Right lobe of liver (tissue), 6 donors: Measurements from ENCODE around the gene CSF1R. TPM values are rescaled to one million over a fixed set of nuclear protein-coding genes. Genes with fewer than 3 reads are reported as not detected.

Experiments used
- ATAC-seq, 4 donors: fragments of 200-7000 bp; cut with Tn5 transposase; one replicate each; pipeline ENCODE4 v1.9.1; 2020; ENCODE audit warnings: mild to moderate bottlenecking in 4 of 4, moderate library complexity in 4 of 4
- DNase-seq, 3 donors: peaks; one replicate each; pipeline ENCODE4 v3.0.0-alpha.2; 2020
- H3K27ac ChIP-seq, 3 donors: fragments of 200-600 bp; one replicate each; pipeline ENCODE4 v1.8.0; 2022
- H3K27me3 ChIP-seq, 2 donors: fragments of 200-600 bp; one replicate each; pipeline ENCODE4 v1.8.0; 2022
- H3K36me3 ChIP-seq, 4 donors: fragments of 200-600 bp; sonication (generic) in 1 of 4; one replicate each; pipeline versions ENCODE4 v1.5.1 to v1.8.0; 2017 to 2022; ENCODE audit warnings: control low read depth in 1 of 4
- H3K4me1 ChIP-seq, 4 donors: fragments of 200-600 bp; sonication (generic) in 1 of 4; one replicate each; pipeline versions ENCODE4 v1.5.1 to v1.8.0; 2017 to 2022; ENCODE audit warnings: control low read depth in 1 of 4
- H3K4me3 ChIP-seq, 3 donors: fragments of 200-600 bp; one replicate each; pipeline ENCODE4 v1.8.0; 2022
- H3K9me3 ChIP-seq, 4 donors: fragments of 200-600 bp; sonication (generic) in 1 of 4; one replicate each; pipeline versions ENCODE4 v1.5.1 to v1.8.0; 2017 to 2022; ENCODE audit warnings: control low read depth in 1 of 4
- CTCF ChIP-seq, 4 donors: fragments of 200-600 bp in 3 of 4; fragments of 450-650 bp in 1 of 4; IDR thresholded peaks; one replicate each; pipeline versions ENCODE4 v1.5.1 to v1.8.0; 2016 to 2022; ENCODE audit warnings: antibody characterized with exemption in 4 of 4, mild to moderate bottlenecking in 2 of 4
- POLR2A ChIP-seq: fragments of 450-650 bp; IDR thresholded peaks from one replicate; pipeline ENCODE4 v1.6.1; 2017; ENCODE audit warnings: antibody characterized with exemption, mild to moderate bottlenecking
- WGBS: methylation state at CpG from one replicate; pipeline ENCODE4 v1.1.6; 2018; ENCODE audit warnings: low coverage, low lambda C conversion rate; ENCODE audit not compliant: insufficient coverage; ENCODE audit errors: missing lambda C conversion rate; 5-methylcytosine and 5-hydroxymethylcytosine counted together
- intact Hi-C, 2 donors: fragments of 100-400 bp; cut with DNase I; formaldehyde crosslinking; loops; one replicate each; pipeline versions ENCODE4 v1.11.2 to v1.14.1; 2022
- total RNA-seq, 6 experiments: library from RNA; depleted of rRNA in 2 of 6; stranded (reverse); fragments of >200 nt in 2 of 6; fragmentation: NEBNext Ultra II Directional in 3 of 6; extraction: Animal tissue kit (Norgen Biotek cat#: 25700) in 3 of 6; gene quantifications; one replicate each; pipeline versions ENCODE4 v1.1.0 to v1.2.4, GENCODE V29; 2016 to 2023
- donor health status: DM: no; HTN: yes; CAD: no.
- donor health status: DM: no; HTN: no; CAD: no.
- donor health status: DM: no; HTN: no; CAD: no.
- donor health status: DM: no; HTN: yes; CAD: no.
- donor health status: DM: no; HTN: yes; CAD: no.

Gene CSF1R
- total RNA-seq, 6 experiments from 2014 or later = 13.0 to 45.1 (median 16.3) TPM

DNA sequence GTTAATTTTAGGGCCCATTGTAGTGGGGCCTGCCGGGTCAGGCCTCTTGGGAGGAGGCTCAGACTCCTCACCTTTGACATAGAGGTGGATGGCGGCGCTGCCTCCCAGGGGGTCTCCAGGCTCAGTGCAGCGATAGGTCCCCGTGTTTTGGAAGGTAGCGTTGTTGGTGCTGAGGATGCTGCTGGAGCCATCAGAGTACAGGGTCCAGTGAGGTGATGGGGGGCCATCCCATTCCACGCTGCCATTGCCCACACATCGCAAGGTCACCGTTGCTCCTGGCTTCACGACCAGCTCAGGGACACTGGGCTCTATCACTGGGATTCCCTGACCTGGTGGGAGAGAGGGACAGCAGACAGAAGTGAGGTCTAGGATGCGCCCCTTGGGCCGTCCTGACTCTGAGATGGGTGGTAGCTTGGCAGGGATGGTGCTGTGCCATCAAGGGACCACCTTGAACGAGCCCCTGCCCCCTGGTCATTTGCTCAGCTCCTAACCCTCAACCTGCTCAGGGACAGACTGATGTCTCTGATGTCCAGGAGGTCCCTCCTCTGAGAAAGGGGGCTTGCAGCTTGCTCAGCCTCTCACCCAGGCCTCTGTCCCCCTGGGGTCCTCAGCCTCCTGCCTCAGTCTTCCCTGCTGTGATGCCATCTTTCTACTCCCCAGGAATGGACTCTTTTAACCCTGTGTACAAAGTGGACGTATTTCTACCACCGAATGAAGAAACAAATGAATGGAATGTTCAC, 5.5 kb downstream of the CSF1R start:
- WGBS = 50% methylated on average over 4 of the region's 15 CpGs
- H3K4me3 ChIP-seq = no peak overlapping the region
- H3K36me3 ChIP-seq = no peaks in the 10 kb centered on the region
- DNase-seq = no peak
- H3K27me3 ChIP-seq = no peaks in the 10 kb centered on the region
- H3K27ac ChIP-seq = no peak overlapping the region
- ATAC-seq = no peak
- TF ChIP-seq CTCF (IDR thresholded peaks at IDR 0.05) = no peak
- no peak for TF ChIP-seq POLR2A
- intact Hi-C loops = no loop called here
- H3K4me1 ChIP-seq = no peaks in the 10 kb centered on the region
- no peaks in the 10 kb centered on the region for H3K9me3 ChIP-seq

DNA sequence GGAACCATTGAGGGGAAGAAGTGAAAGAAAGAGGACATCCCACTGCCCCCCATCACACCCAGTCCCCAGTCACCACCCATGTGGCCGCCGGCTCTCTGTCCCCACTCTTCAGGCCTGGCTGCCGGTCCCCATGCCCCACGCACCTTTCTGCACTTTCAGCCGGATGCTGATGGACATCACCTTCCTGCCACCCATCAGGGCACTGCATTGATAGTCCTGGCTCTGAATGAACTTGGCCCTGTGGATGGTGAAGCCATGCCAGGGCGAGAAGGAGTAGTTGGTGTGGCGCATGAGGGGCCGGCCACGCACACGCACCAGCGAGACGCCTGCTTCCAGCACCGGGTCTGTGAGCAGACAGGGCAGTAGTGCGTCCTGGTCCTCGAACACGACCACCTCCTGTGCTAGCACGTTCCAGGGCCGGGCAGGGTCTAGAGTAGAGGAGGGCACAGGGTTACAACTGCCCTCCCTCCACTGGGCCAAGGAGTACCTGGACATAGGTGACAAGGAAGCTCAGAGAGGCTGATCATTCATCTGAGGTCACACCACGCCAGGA, 6.4 kb downstream of the CSF1R start:
- Histone ChIP-seq H3K27ac (no peak overlapping the region), H3K9me3 (no peaks in the 10 kb centered on the region), H3K4me1 (no peaks in the 10 kb centered on the region), H3K4me3 (no peak overlapping the region), H3K27me3 (no peaks in the 10 kb centered on the region), H3K36me3 (no peaks in the 10 kb centered on the region)
- ATAC-seq = no peak
- TF ChIP-seq POLR2A = no peak
- intact Hi-C loops = no loop called here
- DNase-seq = no peak
- 89% methylated on average over 12 of the region's 19 CpGs for WGBS

- H3K9me3 ChIP-seq = no peaks in the 10 kb centered on the region
- no peaks in the 10 kb centered on the region for H3K27me3 ChIP-seq
- ATAC-seq (no peak), DNase-seq (peak in 1 of 3 donors; percentile 31)
- WGBS = 75% methylated on average over 7 of the region's 7 CpGs
- no peak overlapping the region for H3K27ac ChIP-seq
- no peaks in the 10 kb centered on the region for H3K36me3 ChIP-seq
- TF ChIP-seq CTCF (IDR thresholded peaks at IDR 0.05) (no peak), POLR2A (no peak)
- intact Hi-C loops = no loop called here
- no peak overlapping the region for H3K4me3 ChIP-seq
- H3K4me1 ChIP-seq = no peaks in the 10 kb centered on the region
Observed at GRCh38 chr5:150078802-150079689, 7.3 kb downstream of the CSF1R start.

DNA sequence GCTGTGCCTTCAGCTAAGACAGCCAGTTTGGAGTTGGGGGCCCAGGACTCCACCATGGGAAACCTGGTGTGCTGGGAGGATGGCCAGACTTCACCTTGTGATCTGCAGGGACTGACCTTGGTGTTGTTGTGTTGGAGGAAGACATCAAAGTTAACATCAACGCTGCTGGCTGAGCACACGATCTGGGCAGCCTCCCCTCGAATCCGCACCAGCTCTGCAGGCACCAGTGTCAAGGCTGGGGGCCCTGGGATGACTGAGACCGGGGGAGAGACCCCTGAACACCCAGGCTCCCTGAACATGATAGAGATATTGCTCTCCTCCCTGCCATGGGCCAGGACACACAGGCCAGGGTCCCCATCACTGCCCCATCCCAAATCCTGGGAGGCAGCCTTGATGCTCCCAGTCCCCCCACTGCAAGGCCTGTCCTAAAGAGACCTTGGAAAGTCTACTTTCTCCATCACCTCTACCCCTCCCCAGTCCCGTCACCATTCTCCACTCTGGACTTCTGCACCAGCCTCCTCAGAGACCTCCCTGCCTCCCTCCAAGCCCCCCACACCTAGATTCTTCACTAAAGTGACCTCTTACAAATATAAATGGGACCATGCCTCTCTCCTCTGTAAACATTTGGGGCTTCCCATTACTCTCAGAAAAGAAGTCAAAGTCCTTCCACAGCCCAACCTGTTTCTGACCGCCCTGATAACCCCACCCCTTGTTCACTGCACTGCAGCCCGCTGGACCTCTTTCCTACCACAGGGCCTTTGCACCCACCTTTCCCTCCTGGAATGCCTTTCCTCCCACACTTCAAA, 8.2 kb downstream of the CSF1R start:
- ATAC-seq (no peak), DNase-seq (peak in 1 of 3 donors; percentile 13)
- Histone ChIP-seq H3K9me3 (no peaks in the 10 kb centered on the region), H3K4me3 (no peak overlapping the region), H3K36me3 (no peaks in the 10 kb centered on the region), H3K27me3 (no peaks in the 10 kb centered on the region), H3K27ac (no peak overlapping the region), H3K4me1 (no peaks in the 10 kb centered on the region)
- 83% methylated on average over 5 of the region's 8 CpGs for WGBS
- intact Hi-C loops = no loop called here
- TF ChIP-seq CTCF (IDR thresholded peaks at IDR 0.05) (no peak), POLR2A (no peak)
